Left renal pelvis (tissue), 4 donors: Measurements from ENCODE around the gene NTMT1. TPM values are rescaled to one million over a fixed set of nuclear protein-coding genes. Genes with fewer than 3 reads are reported as not detected.
A peak's percentile ranks its signal among the peaks of the same experiment; 100 is the strongest.
"Not testable (repeated sequence)": the region's sequence is repeated elsewhere in the genome, so short reads cannot be mapped to it uniquely, and the experiment has no call there.

Experiments
- DNase-seq, 4 donors: peaks; one replicate each; pipeline ENCODE4 v3.0.0-alpha.2; 2013; ENCODE audit warnings: low read depth in 4 of 4, low spot score in 3 of 4
- polyA plus RNA-seq, 4 donors: library from polyadenylated mRNA; unstranded; fragments of 120-200 nt; gene quantifications; one replicate each; pipeline ENCODE4 v1.2.1, GENCODE V29; 2013; ENCODE audit not compliant: insufficient read length in 4 of 4

Gene NTMT1
- polyA plus RNA-seq, 4 donors, result 21.2 to 32.4 (median 29.9) TPM

DNA sequence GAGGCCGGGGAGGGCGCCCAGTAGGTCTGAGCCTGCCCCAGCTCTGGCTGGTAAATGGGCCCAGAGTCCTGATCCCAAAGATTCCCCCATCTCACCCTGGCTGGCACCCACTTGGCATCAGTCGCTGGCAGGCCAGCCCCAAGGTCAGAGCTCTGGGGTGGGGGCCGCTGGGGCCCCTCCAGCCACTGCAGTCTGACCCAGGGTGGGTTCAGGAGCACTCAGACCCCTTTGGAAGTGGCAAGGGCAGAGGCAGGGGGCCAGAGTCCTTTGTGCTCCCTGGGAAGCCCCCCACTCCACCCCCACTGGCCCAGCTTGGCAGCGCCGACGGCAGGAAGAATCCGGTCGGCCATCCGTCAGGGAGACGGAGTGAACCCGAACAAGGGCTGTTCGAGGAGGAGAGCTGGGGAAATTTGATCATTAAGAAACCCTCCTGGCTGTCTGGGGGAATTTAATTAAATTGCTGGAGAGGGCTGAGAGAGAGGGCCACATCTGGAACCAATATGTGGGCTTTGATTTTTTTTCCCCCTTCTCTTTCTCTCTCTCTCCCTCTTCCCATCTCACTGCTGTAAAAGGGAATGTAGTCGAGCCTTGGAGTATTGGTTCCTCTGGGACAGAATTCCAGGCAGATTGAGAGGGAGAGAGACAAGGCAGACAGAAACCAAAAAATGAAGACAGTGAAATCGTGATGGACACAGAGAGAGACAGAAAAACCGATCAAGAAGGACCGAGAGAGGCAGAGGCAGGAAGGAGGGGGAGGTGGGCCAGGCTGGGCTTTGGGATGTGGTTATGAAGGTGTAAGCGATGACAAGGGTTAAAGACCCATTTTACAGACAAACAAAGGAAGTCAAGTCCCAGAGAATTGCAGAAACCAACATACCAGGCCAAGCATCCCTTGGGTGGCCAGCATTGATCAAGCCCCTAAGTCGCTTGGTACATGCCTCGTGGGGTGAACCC lies 24.0 kb downstream of the NTMT1 start:
- DNase-seq, result no peak

DNA sequence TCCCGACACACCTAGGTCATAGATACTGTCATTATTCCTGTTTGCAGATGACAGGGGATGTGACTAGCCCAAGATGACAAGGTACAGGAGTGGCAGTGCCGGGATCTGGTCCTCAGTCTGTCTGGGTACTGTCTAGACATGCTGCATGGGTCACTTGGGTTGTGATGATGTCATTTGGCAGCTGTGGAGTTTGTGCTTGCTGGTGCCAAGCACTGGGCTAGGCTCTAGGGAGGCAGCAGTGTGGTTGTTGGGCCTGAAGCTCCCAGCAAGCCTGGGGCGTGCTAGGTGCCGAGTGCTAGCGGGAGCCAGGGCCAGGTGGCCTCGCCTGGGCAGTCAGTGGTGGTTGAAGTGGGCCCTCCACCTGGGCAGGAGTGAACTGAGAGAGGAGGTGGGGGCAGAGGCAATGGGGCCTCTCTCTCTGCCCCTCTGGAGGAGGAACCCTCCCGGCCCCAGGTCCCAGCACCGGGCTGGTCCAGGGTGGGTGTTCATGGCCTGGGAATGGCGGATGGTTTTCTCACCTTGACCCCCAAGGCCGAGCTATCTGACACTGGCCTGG lies 24.8 kb downstream of the NTMT1 start:
- no peak for DNase-seq

DNA sequence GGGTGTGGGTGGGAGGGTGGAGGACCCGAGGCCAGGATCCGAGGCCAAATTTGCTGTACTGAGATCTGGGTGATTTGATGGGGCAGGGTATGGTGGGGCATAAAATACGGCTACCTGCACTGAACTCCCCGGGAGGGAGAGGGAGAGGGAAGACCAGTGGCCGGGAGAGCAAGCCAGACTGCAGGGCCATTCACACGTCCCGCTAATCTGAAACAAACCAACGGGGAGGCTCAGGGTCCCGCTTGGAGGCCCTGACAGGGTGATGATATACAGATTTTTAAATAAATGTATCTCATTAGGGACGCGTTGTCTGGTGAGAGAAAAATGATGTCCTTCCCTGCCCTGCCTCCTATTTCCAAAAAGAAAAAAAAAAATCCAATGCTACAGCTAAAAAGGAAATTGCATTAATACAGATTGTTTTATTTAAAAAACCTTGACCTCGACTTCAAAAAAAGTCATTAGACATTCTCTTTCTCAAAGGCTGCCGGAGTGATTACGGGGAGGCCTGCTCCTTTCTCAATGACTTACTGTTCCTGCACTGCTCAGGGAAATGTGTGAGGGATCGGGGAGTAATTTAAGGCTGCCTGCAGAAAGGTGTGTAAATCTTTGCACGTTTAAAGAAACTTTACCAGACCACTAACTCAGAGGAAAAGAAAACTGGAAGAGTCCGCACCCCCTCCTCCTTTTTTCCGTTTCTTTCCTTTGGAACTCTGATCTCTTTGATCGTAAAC lies 28.0 kb downstream of the NTMT1 start:
- peak in 2 of 4 donors; percentile 58 to 73 for DNase-seq

DNA sequence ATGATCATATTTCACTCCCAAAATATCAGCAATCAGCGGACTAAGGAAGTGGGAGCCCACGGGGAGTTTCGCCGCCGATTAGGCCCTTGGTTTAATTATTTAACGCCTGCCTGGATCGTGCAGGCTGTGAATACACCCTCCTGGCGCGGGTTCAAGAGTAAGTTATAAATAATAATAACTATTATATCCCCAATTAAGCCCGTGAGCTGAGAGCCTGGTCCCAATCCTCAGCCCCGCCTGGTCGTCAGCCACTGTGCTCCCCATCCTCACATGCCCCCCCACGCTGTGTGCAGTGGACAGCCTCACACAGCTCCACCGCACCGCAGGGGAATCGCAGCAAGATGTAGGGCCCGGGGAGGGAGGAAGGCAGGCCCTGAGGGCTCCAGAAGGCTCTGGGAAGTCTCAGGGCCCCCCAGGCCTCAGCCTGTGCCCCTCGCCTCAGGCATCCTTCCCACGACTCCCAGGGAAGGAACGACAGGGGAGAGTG lies 28.6 kb downstream of the NTMT1 start:
- DNase-seq, result no peak

DNA sequence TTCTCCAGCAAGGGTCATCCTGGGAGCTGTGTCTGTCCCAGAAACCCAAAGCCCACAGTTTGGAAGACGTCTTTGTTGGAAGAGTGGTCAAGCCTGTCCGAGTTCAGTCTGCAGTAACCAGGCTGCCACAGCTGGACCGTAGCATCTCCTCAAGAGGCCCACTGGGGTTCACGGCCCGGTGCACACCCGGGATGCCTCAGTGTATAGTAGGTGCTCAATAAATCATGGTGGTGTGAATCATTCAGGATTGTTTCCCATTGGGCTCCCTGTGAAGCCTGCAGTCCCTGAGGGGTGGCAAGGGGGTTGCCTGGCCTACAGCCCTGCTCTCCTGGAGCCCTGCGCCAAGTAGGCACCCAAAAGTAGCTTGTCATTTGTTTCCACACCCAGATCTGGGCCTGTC lies 29.2 kb downstream of the NTMT1 start:
- no peak for DNase-seq

DNA sequence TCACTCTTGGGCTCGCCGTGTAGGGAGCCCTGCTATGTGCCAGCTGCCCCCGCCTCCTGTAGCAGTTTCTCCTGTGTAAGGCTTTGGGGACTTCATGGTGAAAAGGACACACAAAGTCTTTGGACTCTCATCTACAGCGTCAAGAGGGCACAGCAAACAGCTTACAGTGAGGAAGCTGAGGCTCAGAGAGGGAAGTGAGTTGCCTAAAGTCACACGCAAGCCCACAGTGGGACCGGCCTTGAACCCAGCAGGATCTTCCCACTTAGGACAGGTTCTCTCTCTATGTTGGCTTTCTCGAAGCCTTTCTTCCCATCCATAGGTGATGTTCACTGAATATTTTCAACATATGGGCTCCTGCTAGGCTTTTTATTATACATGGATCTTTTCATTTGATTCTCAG lies 29.7 kb downstream of the NTMT1 start:
- no peak for DNase-seq

DNA sequence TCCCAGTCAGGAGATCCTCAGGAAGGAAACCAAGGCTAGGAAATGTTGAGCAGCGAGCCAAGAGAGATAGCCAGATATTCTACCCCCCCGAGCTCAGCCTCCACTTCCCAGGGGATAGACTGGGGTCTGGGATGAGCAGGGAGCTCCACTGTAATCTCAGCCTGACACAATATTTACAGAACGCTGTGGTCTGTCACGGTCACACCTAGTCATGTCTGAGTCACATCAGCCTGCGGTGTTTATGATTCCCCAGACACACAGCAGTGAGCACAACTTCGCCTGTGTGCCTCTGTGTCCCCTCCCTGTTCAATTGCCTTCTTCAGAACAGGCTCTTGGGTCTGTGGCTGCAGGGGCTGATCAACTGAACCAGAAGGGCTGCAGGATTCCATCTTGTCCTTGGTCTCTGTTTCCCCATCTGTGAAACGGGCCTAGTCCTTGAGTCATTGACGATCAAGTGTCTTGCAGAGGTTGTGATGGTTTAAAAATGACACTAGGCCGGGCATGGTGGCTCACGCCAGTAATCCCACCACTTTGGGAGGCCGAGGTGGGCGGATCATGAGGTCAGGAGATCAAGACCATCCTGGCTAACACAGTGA lies 30.9 kb downstream of the NTMT1 start:
- DNase-seq, result no peak

DNA sequence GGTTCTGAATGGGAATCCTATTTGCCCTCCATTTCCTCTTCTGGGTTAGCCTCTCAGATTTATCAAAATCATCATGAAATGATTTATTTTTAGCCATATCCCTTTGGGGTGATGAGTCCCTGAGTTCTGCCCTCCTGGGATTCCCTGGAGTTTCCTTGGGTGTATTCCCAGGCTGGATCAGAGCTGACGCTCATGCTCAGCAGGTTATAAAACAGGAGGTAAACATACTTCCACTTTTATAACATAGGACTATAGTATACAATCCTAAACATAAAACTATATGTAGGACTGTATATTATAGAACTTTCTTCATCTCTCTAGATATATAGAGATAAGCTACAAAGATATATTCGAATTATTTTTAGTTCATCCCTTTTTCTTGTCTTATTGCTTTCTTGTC lies 35.1 kb downstream of the NTMT1 start:
- no peak for DNase-seq

DNA sequence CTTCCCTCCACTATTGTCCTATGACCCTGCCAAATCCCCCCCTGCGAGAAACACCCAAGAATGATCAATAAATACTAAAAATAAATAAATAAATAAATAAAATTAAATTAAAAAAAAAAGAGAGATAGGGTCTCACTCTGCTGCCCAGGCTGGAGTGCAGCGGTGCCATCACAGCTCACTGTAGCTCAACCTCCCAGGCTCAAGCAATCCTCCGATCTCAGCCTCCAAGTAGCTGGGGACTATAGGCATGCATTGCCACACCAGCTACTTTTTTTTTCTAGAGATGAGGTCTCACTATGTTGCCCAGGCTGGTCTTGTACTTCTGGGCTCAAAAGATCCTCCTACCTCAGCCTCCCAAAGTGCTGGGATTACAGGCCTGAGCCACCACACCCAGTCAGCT lies 36.3 kb downstream of the NTMT1 start:
- DNase-seq, result not testable (repeated sequence)

DNA sequence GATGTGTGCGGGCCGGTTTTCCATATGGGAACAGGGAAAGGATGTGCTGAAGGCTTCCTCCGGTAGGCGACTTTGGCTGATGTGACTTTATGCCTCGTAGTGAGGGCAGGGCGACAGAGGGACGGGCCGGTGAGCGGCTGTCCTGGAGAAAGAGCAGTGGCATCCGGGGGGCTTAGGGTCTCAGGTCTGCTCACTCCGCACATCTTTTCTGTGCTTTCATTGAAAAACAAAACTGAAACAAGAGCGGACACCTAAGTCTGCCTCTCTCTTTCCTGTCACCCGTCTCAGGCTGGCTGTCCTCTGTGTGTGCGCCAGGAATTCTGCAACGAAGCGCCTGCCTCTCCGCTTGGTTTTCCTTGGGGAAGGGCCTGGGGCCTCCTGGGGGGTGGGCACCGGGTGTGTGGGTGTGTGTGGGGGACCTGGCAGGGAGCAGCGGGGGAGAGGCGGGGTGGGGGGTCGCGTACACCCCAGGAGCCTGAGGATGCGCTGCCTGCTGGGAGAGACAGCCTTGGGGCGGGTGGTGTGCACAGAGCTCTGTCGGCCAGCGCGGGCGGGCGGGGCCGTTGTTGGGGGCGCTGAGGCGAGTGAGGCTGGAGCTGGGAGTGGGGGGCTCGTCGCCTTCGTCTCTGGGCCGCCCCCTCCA lies 38.9 kb downstream of the NTMT1 start:
- no peak for DNase-seq

DNA sequence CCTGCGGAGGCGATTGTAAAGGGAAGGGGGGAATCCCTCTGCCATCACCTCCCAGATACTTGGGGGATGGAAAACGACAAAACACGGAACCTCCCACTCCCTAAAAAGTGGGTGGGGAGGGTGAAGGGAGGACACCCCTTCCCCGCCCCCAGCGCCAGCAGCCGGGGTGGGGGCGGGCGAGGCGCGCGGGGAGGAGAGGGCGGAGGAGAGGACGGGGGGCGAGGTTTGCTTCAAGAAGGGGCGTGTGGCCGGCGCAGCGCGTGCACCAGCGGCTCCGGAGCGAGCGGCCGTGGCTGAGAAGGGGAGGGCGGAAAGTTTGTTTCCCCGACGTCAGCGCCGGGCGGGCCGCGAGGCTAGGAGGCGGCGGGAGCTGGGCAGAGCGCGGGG lies 39.4 kb downstream of the NTMT1 start, which contains the start of gene PRRX2:
Gene PRRX2 (plus strand): TSS at position 259 of the 387 bp plus-strand sequence. CDS start 221 bp downstream, outside the sequence.
- DNase-seq, result no peak

DNA sequence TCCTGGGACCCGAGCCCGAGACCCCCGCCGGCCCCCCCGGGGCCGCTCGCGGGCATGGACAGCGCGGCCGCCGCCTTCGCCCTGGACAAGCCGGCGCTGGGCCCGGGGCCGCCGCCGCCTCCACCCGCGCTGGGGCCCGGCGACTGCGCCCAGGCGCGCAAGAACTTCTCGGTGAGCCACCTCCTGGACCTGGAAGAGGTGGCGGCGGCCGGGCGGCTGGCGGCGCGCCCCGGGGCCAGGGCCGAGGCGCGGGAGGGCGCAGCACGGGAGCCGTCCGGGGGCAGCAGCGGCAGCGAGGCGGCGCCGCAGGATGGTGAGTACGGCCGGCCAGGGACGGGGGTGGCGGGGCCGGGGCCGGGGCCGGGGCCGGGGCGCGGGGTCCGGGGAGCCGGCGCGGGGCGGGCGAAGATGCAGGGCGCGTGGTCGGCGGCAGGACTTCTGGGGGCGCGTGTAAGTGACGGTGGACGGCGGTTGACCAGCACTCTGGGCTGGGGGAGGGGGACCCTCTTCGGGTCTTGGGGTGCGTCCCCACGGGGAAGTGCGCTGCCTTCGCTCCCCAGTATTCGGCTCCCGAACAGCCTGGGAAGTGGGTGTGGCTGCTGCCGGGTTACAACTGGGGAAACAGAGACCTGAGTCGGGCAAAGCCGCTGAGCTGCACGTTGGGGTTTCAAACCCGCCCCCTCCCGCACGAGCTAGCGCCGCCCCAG lies 40.0 kb downstream of the NTMT1 start:
- no peak for DNase-seq

DNA sequence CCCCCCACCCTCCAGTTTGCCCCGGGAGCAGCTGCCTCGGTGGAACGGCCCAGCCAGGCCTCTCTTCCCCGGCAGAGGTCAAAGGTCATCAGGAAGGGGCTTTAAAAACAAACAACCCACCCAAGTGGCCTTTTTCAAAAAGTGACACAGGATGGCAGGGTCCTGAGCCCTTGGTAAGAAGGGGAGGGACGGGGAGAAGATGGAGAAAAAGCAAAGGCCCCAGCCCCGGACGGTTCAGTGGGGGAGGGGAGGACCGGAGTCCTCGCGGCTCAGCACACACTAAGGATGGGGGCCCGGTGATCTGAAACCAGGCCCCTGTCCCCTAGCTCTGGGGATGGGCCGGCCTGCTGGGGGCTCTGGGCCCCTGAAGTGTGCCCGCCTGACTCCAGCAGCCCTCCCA lies 40.6 kb downstream of the NTMT1 start:
- DNase-seq, result no peak

DNA sequence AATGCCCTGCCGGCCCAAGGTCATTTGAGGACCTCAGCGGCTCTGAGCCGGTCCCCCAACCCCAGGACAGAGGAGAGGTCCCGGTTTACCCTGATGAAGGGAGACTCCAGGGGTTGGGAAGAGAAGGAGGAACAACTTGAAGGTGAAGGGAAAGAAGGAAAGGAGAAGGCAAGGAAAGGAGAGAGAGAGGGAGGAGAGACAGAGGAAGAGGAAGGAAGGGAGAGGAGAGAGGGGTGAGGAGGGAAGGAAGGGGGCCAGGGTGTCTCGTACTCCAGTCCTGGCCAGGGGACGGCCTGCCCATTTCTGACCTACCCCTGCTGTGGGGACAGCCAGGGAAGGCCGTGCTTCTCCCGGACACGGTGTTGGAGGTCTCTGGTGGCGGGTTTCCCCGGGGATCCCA lies 41.4 kb downstream of the NTMT1 start:
- no peak for DNase-seq

DNA sequence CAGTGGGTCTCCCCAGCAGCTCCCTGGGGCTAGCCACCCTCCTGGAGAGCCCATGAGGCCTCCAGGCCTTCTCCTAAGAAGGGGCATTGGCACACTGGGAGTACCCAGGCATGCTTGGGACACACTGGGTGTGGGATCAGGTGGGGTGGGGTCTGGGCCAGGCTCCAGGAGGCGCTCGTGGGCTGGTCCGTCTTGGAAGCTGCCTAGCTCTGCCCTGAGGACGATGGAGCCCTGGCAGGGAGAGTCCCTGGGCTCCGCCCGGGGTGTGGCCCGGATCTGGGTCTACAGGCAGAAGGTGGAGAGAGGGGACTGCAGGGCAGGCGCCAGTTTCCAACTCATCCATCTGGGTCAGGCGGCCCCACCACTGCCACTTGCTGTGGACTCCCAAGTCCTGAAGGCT lies 41.9 kb downstream of the NTMT1 start:
- no peak for DNase-seq

DNA sequence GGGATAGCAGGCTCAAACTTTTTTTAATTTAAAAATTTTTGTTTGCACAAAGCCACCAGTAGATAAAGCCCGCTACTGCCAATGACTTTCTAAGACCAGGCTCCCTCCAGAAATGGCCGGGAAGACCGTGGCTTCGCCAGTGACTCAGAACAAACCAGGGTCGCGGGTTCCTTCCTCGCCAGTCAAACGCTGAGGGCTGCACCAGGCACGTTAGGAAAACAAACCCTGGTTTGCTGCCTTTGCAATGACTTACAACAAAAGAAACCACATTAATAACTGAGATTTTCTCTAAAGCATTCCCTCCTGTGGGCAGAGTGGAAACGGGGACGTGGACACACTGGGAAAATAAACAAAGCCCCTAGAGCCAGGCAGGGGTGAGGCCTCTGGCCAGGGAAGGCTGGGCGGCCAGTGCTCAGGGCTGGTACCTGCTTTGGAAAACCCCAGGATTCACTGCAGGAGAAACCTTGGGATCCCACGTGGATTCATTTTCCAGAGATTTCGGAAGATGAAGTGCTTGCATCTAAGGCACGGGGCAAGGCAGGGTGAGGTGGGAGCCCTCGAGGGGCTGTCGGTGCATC lies 43.3 kb downstream of the NTMT1 start:
- no peak for DNase-seq

DNA sequence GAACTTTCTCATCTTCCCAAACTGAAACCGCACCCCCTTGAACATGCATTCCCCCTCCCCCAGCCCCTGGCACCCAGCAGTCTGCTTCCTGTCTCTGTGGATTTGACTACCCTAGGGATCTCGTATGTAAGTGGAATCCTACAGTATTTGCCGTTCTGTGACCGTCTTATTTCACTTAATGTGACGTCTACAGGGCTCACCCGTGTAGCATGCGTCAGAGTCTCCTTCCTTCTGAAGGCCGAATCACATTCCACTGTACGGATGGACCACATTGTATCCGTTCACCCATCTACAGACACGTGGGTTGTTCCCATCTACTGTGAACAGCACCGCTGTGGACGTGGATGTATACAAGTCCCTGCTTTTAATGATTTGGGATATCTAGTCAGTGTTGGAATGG lies 44.0 kb downstream of the NTMT1 start:
- no peak for DNase-seq

DNA sequence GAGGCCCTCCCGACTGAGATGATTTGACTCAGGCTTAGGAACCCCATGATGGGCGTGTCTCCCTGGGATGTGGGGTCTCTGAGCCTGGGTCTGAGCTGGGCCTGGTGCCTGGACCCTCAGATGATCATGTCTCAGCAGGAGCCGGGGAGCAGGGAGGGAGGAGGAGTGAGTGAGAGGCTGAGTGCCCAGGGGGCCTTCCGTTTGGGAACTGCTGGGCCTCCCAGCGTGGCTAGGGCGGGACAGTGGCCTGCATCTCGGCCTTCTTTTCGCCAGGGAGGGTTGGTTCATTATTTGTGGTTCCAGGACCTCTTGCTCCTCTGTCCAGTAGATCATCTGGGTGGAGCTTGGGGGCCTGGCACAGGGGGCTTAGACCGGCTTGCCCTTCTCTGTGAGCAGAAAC lies 45.1 kb downstream of the NTMT1 start:
- no peak for DNase-seq

DNA sequence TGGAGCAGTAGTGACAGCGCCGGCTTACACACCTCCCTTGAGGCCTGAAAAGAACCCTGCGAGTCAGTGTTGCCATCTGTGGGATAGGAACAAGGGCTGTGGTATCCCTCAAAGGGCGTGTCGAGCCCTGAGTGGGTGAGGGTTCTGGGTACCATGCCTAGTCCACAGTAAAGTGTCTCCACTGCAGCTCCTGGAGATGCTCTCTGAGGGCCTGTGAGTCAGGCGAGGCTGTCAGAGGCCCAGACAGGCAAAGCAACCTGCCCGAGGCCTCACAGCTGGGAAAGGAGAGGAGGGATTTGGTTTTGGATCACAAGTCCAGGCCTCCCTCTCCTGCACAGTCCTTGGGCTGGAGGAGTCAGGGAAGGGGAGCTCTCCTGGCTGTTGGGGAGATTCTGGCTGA lies 45.6 kb downstream of the NTMT1 start:
- no peak for DNase-seq
